GM21717 (cell line): ENCODE results near the gene TBX20.

Experiments
- ATAC-seq: cut with Tn5 transposase; IDR thresholded peaks from one replicate; pipeline ENCODE4 v1.9.1; 2021; ENCODE audit warnings: mild to moderate bottlenecking, moderate library complexity; ENCODE audit not compliant: unreplicated experiment

TBX20 gene

DNA sequence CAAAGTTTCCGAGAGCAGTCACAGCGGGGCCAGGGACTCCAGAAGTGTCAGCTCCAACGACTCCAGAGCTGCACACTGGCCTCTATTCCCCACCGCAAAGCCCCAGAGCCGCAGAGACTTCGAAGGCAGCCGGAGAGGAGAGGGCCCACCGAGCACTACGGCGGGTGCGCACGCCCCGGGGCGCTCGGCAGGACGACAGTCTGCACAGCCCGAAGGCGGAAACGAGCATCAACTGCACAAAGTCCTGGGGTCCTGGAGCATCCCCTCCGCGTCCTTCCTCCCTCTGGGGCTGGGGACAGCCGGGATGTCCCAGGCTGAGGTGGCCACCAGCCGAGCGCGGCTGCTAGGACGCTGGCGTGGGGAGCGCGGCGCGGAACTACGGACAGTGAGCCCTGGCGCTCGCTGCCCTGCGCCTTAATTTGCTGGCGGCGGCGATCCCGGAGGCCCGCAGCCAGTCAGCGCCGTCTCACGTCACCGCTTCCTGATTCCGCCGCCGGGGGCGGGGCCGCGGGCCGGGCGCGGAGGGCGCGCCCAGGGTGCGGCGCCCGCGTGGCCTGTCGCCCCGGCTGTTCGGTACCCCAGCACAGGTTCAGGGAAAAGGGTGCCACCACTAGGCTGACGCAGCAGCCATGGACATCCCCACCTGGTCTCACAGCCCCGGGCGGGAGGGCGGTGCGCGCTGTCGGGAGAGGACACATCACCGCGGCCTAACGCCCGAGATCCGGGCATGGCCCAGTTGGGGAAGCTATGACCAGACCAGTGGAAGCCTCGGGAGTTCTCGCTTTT lies at the start of gene TBX20:
Gene TBX20 (minus strand): TSS at position 391 of the 786 bp plus-strand sequence. CDS start 480 bp downstream, outside the sequence.
- ATAC-seq: no peak

GRCh38 chr7:35289376-35289775 lies 35.5 kb upstream of the TBX20 start:
- no peak for ATAC-seq

DNA sequence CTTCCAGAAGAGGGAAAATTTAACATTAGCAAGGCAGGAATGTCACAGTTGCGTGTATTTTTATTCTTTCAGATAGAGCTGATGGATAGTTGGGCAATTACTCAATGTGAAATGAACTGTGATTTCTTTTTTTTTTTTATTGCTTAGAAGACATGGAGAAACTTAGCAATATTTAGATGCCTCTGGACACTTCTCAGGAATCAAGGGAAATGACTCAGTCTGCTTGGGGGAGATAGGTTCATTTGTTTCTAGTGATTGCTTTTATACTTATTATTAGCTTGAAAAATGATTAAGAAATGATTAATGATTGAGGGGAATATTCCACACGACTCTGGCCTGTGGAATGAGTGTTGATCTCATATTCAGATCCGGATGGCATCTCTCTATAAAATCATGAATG lies 33.1 kb upstream of the TBX20 start:
- no peak for ATAC-seq

DNA sequence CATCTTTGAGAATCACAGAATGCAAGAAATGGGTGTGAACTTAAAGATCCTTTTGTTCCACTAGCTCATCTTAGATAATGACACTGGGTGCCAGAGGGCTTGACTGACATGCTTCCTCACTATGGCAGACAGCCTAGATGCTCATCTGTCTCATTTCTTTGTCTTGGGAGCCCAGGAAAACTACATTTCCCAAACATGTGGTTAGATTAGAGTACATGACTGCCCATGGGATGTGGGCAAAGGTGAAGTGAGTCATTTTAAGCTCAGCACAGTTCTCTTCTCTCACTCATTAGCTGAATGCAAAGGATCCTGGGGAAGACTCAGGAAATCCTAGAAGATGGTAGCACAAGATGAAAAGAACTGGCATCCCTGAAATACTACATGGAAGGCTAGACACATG lies 32.5 kb upstream of the TBX20 start:
- ATAC-seq: no peak

GRCh38 chr7:35285799-35286198 lies 31.9 kb upstream of the TBX20 start:
- ATAC-seq: no peak

GRCh38 chr7:35280902-35281301 lies 27.0 kb upstream of the TBX20 start:
- no peak for ATAC-seq

DNA sequence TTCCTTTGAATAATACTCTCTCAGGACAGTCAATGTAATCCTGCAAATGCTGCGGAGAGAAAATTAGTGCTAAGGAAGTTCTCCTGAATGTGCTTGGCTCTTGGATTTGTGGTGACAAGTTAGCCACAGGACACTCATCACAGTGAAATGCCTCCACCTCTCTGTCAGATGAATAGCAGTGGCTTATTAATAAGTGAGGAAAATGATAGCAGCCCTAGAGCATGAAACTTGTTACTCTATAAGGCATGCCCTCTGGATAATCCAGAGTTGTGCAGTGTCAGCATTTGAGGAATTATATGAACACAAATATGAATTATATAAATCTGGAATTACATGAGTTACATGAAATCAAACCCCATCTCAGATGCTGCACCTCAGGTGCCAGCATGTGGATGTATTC lies 23.5 kb upstream of the TBX20 start:
- no peak for ATAC-seq

- ATAC-seq: no peak
Observed at GRCh38 chr7:35272246-35272645, 18.3 kb upstream of the TBX20 start.

GRCh38 chr7:35268953-35269352 lies 15.1 kb upstream of the TBX20 start:
- no peak for ATAC-seq

DNA sequence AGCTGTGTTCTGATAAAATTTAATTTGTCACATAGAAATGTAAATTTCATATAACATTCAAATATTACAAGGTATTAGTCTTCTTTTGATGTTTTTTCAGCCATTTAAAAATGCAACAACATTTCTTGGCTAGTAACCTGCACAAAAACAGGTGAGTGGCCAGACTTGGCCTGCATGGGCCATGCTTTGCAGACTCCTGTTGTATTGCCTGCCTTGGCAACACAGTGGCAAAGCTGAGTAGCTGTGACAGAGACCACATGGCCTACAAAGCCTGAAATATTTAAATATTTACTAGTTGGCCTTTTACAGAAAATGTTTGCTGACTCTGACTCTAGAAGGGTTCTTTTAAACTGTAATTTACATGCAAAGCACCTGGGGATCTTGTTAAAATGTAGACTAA lies 13.5 kb upstream of the TBX20 start:
- no peak for ATAC-seq

- ATAC-seq: no peak
Observed at GRCh38 chr7:35263396-35263795, 9.5 kb upstream of the TBX20 start.

- no peak for ATAC-seq
Observed at GRCh38 chr7:35261476-35262285, 7.8 kb upstream of the TBX20 start.

GRCh38 chr7:35261041-35261440 lies 7.1 kb upstream of the TBX20 start:
- no peak for ATAC-seq

GRCh38 chr7:35260246-35260645 lies 6.3 kb upstream of the TBX20 start:
- ATAC-seq: no peak

- no peak for ATAC-seq
Observed at GRCh38 chr7:35259523-35259908, 5.6 kb upstream of the TBX20 start.

DNA sequence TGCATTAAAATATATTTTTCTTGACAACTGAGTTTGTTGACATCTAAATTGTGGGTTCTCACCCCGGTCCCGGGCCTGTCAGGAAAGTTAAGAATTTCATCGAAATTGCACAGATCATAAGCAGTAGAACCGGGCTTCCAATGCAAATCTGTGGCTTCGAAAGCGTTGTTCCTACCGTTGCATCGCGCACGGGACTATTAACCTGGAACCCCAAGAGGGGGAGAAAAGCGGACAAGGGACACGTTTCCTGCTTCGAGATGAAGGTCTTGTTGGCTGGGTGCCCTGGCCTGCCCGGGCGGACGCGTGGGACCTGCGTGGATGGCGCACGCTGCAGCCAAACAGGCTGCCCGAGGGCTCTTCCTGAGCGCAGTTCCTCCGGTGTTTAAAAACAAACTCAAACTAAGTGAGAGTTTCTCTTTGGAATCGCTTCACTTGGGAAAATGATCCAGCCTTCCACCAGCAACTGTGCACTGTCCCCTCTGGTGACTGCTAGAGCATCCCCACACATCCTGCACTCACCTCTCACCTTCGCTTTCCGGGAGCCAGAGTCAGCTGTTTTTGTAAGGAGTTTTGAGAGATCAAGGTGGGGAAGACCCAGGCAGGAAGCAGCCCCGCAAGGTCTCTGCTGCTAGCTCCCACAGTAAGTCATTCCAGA lies 5.1 kb upstream of the TBX20 start:
- ATAC-seq: no peak

- ATAC-seq: no peak
Observed at GRCh38 chr7:35258125-35258867, 4.4 kb upstream of the TBX20 start.

DNA sequence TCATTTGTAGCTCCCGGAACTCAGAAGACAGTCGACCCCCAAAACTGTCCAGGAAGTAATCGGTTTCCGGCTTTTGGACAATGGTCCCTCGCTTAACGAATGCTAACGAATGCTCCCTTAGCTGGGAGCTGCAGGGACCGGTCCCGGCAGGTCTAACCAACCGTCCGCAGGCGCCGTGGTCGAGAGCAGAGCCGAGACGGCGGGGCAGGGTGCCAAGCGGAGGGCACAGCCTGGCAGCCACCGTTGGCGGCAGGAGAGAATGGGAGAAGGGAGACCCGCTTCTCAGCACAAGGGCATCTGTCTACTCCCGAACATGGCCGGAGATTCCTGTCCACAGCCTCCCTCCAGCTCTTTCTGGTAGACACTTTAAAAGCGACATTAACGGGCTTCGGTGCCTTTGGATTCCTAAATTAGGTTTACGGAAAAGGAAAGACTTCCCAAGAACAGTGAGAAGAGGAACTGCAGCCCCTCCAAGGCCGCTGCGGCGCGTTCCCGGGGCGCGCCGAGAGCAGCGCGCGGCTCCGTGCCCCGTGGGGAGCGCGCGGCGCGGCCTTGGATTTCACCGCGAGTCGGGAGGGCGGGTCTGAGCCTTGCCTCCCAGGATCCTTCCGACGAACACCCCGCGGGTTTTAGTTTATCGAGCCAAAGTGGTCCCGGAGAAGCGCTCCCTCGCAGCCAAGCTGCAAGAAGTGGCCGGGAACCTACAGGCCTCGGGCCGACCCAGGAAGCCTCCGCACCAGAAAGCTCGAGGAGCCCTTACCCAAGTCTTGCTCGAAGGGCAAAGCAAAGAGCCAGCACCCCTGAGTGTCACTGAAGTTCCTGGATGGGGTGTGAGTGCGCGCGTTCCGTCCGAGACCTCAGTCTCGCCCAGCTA lies 3.6 kb upstream of the TBX20 start:
- no peak for ATAC-seq

- ATAC-seq: no peak
Observed at GRCh38 chr7:35256256-35257175, 2.6 kb upstream of the TBX20 start.
